Dendritic cell treated with granulocyte-macrophage colony-stimulating factor and Interleukin-4, amounts not matched to agents 40 ng/mL and 50 ng/mL, for 4 days (primary cell): Measurements from ENCODE around the gene UBE2L5.

Source experiments
- H3K27ac Mint-ChIP-seq: one replicate; pipeline ENCODE4 v1.8.0; 2022; ENCODE audit warnings: mild to moderate bottlenecking, mixed read lengths
- H3K27me3 Mint-ChIP-seq: one replicate; pipeline ENCODE4 v1.8.0; 2022; ENCODE audit warnings: mild to moderate bottlenecking, mixed read lengths
- H3K36me3 Mint-ChIP-seq: one replicate; pipeline ENCODE4 v1.8.0; 2022; ENCODE audit warnings: low read depth, mixed read lengths
- H3K4me1 Mint-ChIP-seq: one replicate; pipeline ENCODE4 v1.8.0; 2022; ENCODE audit warnings: low read depth, mixed read lengths
- H3K4me3 Mint-ChIP-seq: one replicate; pipeline ENCODE4 v1.8.0; 2022; ENCODE audit warnings: mild to moderate bottlenecking, moderate library complexity, mixed read lengths
- H3K9me3 Mint-ChIP-seq: one replicate; pipeline ENCODE4 v1.8.0; 2022; ENCODE audit warnings: mixed read lengths
- intact Hi-C: fragments of 100-400 bp; cut with micrococcal nuclease; formaldehyde crosslinking; loops from one replicate; pipeline ENCODE4 v1.15.0; 2022

UBE2L5 gene

GRCh38 chr13:30422054-30422839 lies at the start of gene UBE2L5:
TSS of gene UBE2L5 (plus strand) at chr13:30422493. CDS start at chr13:30427991, 5,498 bp downstream.
- intact Hi-C loops: loop anchor here (1.0 kb wide), 1 partner anchor 42 kb away; no protein-coding TSS in a partner anchor

GRCh38 chr13:30373727-30374126 lies 48.6 kb upstream of the UBE2L5 start:
- Mint-ChIP-seq H3K4me1 (peaks cover 39% of the 10 kb centered on the region), H3K36me3 (no peaks in the 10 kb centered on the region), H3K4me3 (no peak overlapping the region), H3K27me3 (no peaks in the 10 kb centered on the region), H3K9me3 (no peaks in the 10 kb centered on the region), H3K27ac (no peak overlapping the region)
- intact Hi-C loops: no loop called here

More at GRCh38 chr13:30422054-30422839, at the start of gene UBE2L5:
- H3K36me3 Mint-ChIP-seq: no peaks in the 10 kb centered on the region
- H3K4me3 Mint-ChIP-seq: peak within 1 kb of the TSS; percentile 77
- H3K9me3 Mint-ChIP-seq: no peaks in the 10 kb centered on the region
- H3K4me1 Mint-ChIP-seq: peaks cover 23% of the 10 kb centered on the region
- peak within 1 kb of the TSS; percentile 92 for H3K27ac Mint-ChIP-seq
- H3K27me3 Mint-ChIP-seq: peaks cover 2% of the 10 kb centered on the region

- no peaks in the 10 kb centered on the region for H3K36me3 Mint-ChIP-seq
- H3K4me3 Mint-ChIP-seq: no peak overlapping the region
- H3K4me1 Mint-ChIP-seq: peaks cover 28% of the 10 kb centered on the region
- H3K27me3 Mint-ChIP-seq: no peaks in the 10 kb centered on the region
- H3K9me3 Mint-ChIP-seq: no peaks in the 10 kb centered on the region
- intact Hi-C loops: no loop called here
- no peak overlapping the region for H3K27ac Mint-ChIP-seq
These were observed 46.9 kb upstream of the UBE2L5 start for GRCh38 chr13:30375265-30375835.

- intact Hi-C loops: no loop called here
- Mint-ChIP-seq H3K4me1 (peaks cover 23% of the 10 kb centered on the region), H3K9me3 (no peaks in the 10 kb centered on the region), H3K27ac (no peak overlapping the region), H3K4me3 (no peak overlapping the region), H3K27me3 (no peaks in the 10 kb centered on the region), H3K36me3 (no peaks in the 10 kb centered on the region)
These were observed 45.6 kb upstream of the UBE2L5 start for GRCh38 chr13:30376426-30377311.

GRCh38 chr13:30377312-30377685 lies 45.0 kb upstream of the UBE2L5 start:
- no peak overlapping the region for H3K27ac Mint-ChIP-seq
- H3K27me3 Mint-ChIP-seq: no peaks in the 10 kb centered on the region
- no peaks in the 10 kb centered on the region for H3K9me3 Mint-ChIP-seq
- no peaks in the 10 kb centered on the region for H3K36me3 Mint-ChIP-seq
- intact Hi-C loops: no loop called here
- peaks cover 18% of the 10 kb centered on the region for H3K4me1 Mint-ChIP-seq
- no peak overlapping the region for H3K4me3 Mint-ChIP-seq

GRCh38 chr13:30378191-30378590 lies 44.1 kb upstream of the UBE2L5 start:
- H3K36me3 Mint-ChIP-seq: no peaks in the 10 kb centered on the region
- no peak overlapping the region for H3K27ac Mint-ChIP-seq
- no peaks in the 10 kb centered on the region for H3K27me3 Mint-ChIP-seq
- no peaks in the 10 kb centered on the region for H3K9me3 Mint-ChIP-seq
- intact Hi-C loops: no loop called here
- H3K4me1 Mint-ChIP-seq: peaks cover 17% of the 10 kb centered on the region
- H3K4me3 Mint-ChIP-seq: no peak overlapping the region

GRCh38 chr13:30381049-30381448 lies 41.2 kb upstream of the UBE2L5 start:
- no peaks in the 10 kb centered on the region for H3K36me3 Mint-ChIP-seq
- intact Hi-C loops: no loop called here
- no peak overlapping the region for H3K4me3 Mint-ChIP-seq
- peaks cover 9% of the 10 kb centered on the region for H3K4me1 Mint-ChIP-seq
- H3K27me3 Mint-ChIP-seq: no peaks in the 10 kb centered on the region
- no peaks in the 10 kb centered on the region for H3K9me3 Mint-ChIP-seq
- no peak overlapping the region for H3K27ac Mint-ChIP-seq

GRCh38 chr13:30382836-30383525 lies 39.3 kb upstream of the UBE2L5 start:
- H3K4me1 Mint-ChIP-seq: peaks cover 8% of the 10 kb centered on the region
- H3K27ac Mint-ChIP-seq: no peak overlapping the region
- H3K4me3 Mint-ChIP-seq: no peak overlapping the region
- intact Hi-C loops: no loop called here
- no peaks in the 10 kb centered on the region for H3K9me3 Mint-ChIP-seq
- no peaks in the 10 kb centered on the region for H3K27me3 Mint-ChIP-seq
- no peaks in the 10 kb centered on the region for H3K36me3 Mint-ChIP-seq

- Mint-ChIP-seq H3K27ac (no peak overlapping the region), H3K4me3 (no peak overlapping the region), H3K4me1 (peaks cover 26% of the 10 kb centered on the region), H3K36me3 (no peaks in the 10 kb centered on the region), H3K27me3 (no peaks in the 10 kb centered on the region), H3K9me3 (no peaks in the 10 kb centered on the region)
- intact Hi-C loops: no loop called here
These were observed 33.6 kb upstream of the UBE2L5 start for GRCh38 chr13:30388406-30389283.

- Mint-ChIP-seq H3K27ac (no peak overlapping the region), H3K4me1 (peaks cover 40% of the 10 kb centered on the region), H3K27me3 (no peaks in the 10 kb centered on the region), H3K9me3 (no peaks in the 10 kb centered on the region), H3K4me3 (no peak overlapping the region), H3K36me3 (peaks cover 8% of the 10 kb centered on the region)
- intact Hi-C loops: no loop called here
These were observed 30.2 kb upstream of the UBE2L5 start for GRCh38 chr13:30391956-30392680.

- intact Hi-C loops: no loop called here
- Mint-ChIP-seq H3K9me3 (no peaks in the 10 kb centered on the region), H3K4me1 (peaks cover 40% of the 10 kb centered on the region), H3K4me3 (no peak overlapping the region), H3K27me3 (no peaks in the 10 kb centered on the region), H3K36me3 (peaks cover 8% of the 10 kb centered on the region), H3K27ac (no peak overlapping the region)
These were observed 29.6 kb upstream of the UBE2L5 start for GRCh38 chr13:30392681-30393045.

GRCh38 chr13:30394751-30395191 lies 27.5 kb upstream of the UBE2L5 start:
- H3K36me3 Mint-ChIP-seq: peaks cover 8% of the 10 kb centered on the region
- intact Hi-C loops: no loop called here
- H3K4me1 Mint-ChIP-seq: peaks cover 19% of the 10 kb centered on the region
- H3K4me3 Mint-ChIP-seq: peak overlapping the region; percentile 87
- H3K27ac Mint-ChIP-seq: peak overlapping the region; percentile 96
- no peaks in the 10 kb centered on the region for H3K27me3 Mint-ChIP-seq
- H3K9me3 Mint-ChIP-seq: no peaks in the 10 kb centered on the region
